Panc1 (cell line): ENCODE measurements around the gene ALDH1A3. TPM values are rescaled to one million over a fixed set of nuclear protein-coding genes. Genes with fewer than 3 reads are reported as not detected.

Experiments
- ATAC-seq: fragments of 200-7000 bp; cut with Tn5 transposase; 2 replicates; pipeline ENCODE4 v1.9.1; 2020; ENCODE audit warnings: mild to moderate bottlenecking, moderate library complexity
- BruUV-seq: library from RNA; stranded (reverse); fragments of 400-500 nt; replicated peaks from 2 replicates; lab custom pipeline; 2021; lab: Mats Ljungman, UMichigan
- CTCF ChIA-PET: fragments of 300-600 bp; sonication (Branson Sonifier 250); formaldehyde crosslinking; loops from one replicate; lab custom pipeline; 2022; ENCODE audit warnings: antibody characterized with exemption; lab: Charles Lee
- POLR2A ChIA-PET: fragments of 300-600 bp; sonication (Branson Sonifier 250); formaldehyde crosslinking; loops from one replicate; lab custom pipeline; 2022; ENCODE audit warnings: antibody characterized with exemption; lab: Charles Lee
- DNase-seq: peaks from one replicate; pipeline ENCODE4 v3.0.0-alpha.2; 2010; ENCODE audit warnings: low read depth, low spot score
- H3K27ac ChIP-seq: 2 replicates; pipeline ENCODE4 v1.5.1; 2011; ENCODE audit warnings: mild to moderate bottlenecking, low read length, inconsistent platforms
- H3K27me3 ChIP-seq: fragments of 200-500 bp; sonication (Bioruptor generic); 2 replicates; pipeline ENCODE4 v1.6.0; 2014; ENCODE audit warnings: low read length, inconsistent platforms; ENCODE audit not compliant: control insufficient read depth, insufficient read depth
- H3K36me3 ChIP-seq: fragments of 200-500 bp; sonication (Bioruptor generic); 2 replicates; pipeline ENCODE4 v1.5.1; 2014; ENCODE audit warnings: inconsistent platforms, mild to moderate bottlenecking, low read length, moderate library complexity; ENCODE audit not compliant: control insufficient read depth, insufficient read depth
- H3K4me1 ChIP-seq: 2 replicates; pipeline ENCODE4 v1.5.1; 2011; ENCODE audit warnings: inconsistent platforms, mild to moderate bottlenecking, low read length, moderate library complexity; ENCODE audit not compliant: control insufficient read depth, insufficient read depth
- H3K4me3 ChIP-seq, 2 experiments: 2 replicates each; pipeline ENCODE4 v1.5.1; 2011 to 2012; ENCODE audit warnings: low read depth in 2 of 2, low read length in 2 of 2, mild to moderate bottlenecking in 2 of 2, inconsistent platforms in 1 of 2, moderate library complexity in 1 of 2
- H3K9me3 ChIP-seq: fragments of 200-500 bp; sonication (Bioruptor generic); 2 replicates; pipeline ENCODE4 v1.5.1; 2014; ENCODE audit warnings: low read depth, mild to moderate bottlenecking, inconsistent platforms, low read length, moderate library complexity; ENCODE audit not compliant: control insufficient read depth, insufficient read depth
- POLR2AphosphoS5 ChIP-seq: IDR thresholded peaks from 2 replicates; pipeline ENCODE4 v1.6.1; 2012; ENCODE audit warnings: mild to moderate bottlenecking, low read depth, low read length, moderate library complexity
- REST ChIP-seq, 2 experiments: IDR thresholded peaks; 2 replicates each; pipeline ENCODE4 v1.6.1; 2011 to 2012; ENCODE audit warnings: low read depth in 2 of 2, control low read depth in 1 of 2, low read length in 1 of 2, mild to moderate bottlenecking in 1 of 2, moderate library complexity in 1 of 2; ENCODE audit not compliant: insufficient read depth in 1 of 2
- SIN3A ChIP-seq: IDR thresholded peaks from 2 replicates; pipeline ENCODE4 v1.6.1; 2012; ENCODE audit warnings: low read depth, mild to moderate bottlenecking, low read length, moderate library complexity, borderline replicate concordance; ENCODE audit not compliant: insufficient read depth
- TCF7L2 ChIP-seq: IDR thresholded peaks from 2 replicates; pipeline ENCODE4 v1.6.1; 2011; ENCODE audit warnings: mild to moderate bottlenecking, low read depth, low read length, inconsistent platforms
- in situ Hi-C: cut with HindIII; loops from 2 replicates; pipeline ENCODE4 v1.10.0; 2016; ENCODE audit warnings: low sequenced_read_pairs, low pct_unique_long_range_greater_than_20kb
- intact Hi-C: fragments of 100-400 bp; cut with micrococcal nuclease; formaldehyde crosslinking; loops from one replicate; pipeline ENCODE4 v1.10.0; 2022; ENCODE audit not compliant: unreplicated experiment
- total RNA-seq: library from RNA; stranded (reverse); gene quantifications from one replicate; pipeline ENCODE4 v1.2.1, GENCODE V29; 2021; ENCODE audit not compliant: unreplicated experiment
- TF ChIP-seq, protein P1 (sequence below): fragments of 450-650 bp; IDR thresholded peaks from 2 replicates; pipeline ENCODE4 v1.5.1; 2017; ENCODE audit warnings: mild to moderate bottlenecking

The ALDH1A3 gene
- total RNA-seq, 1 experiment from 2014 or later = 143 TPM

DNA sequence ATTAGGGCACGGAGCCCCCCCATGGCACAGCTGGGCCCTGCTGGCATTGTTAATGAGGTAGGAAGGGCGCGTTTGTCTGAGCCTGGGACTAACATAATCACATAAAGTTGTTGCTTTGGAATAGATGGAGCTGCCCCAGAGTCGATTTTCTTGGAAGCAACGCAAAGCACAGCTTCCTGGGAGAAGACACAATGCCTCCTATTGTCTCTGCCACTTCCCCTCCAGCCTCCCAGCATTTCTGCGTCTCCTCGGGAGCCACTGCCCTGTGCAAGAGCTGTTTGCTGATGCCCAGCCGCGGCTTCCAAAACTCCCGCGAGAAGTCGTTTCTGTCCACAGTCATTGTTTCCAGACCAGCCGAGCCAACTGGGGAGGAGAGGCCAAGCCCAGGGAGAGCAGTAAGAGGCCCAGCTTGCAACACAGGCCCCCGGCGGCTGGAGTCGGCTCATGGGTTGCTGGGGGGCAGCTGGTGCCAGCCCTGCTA is 18.1 kb upstream of the ALDH1A3 start:
- H3K9me3 ChIP-seq = no peaks in the 10 kb centered on the region
- TF ChIP-seq REST (IDR thresholded peaks at IDR 0.05; ENCODE audit: insufficient read depth in 1 of 2, low read depth in 2 of 2, low read length in 1 of 2) (no peak), POLR2AphosphoS5 (no peak), TCF7L2 (no peak), SIN3A (no peak)
- TF ChIP-seq, protein P1, sequence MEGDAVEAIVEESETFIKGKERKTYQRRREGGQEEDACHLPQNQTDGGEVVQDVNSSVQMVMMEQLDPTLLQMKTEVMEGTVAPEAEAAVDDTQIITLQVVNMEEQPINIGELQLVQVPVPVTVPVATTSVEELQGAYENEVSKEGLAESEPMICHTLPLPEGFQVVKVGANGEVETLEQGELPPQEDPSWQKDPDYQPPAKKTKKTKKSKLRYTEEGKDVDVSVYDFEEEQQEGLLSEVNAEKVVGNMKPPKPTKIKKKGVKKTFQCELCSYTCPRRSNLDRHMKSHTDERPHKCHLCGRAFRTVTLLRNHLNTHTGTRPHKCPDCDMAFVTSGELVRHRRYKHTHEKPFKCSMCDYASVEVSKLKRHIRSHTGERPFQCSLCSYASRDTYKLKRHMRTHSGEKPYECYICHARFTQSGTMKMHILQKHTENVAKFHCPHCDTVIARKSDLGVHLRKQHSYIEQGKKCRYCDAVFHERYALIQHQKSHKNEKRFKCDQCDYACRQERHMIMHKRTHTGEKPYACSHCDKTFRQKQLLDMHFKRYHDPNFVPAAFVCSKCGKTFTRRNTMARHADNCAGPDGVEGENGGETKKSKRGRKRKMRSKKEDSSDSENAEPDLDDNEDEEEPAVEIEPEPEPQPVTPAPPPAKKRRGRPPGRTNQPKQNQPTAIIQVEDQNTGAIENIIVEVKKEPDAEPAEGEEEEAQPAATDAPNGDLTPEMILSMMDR = no peak
- ATAC-seq (no peak), DNase-seq (no peak)
- H3K4me3 ChIP-seq = no peak overlapping the region
- in situ Hi-C loops = no loop called here
- no peaks in the 10 kb centered on the region for H3K36me3 ChIP-seq
- H3K27ac ChIP-seq = no peak overlapping the region
- ChIA-PET CTCF (no interaction called here), POLR2A (interaction anchor here (0.6 to 0.7 kb wide), 3 partner anchors 11 to 190 kb away, joined by 4 to 7 read pairs (median 5); no protein-coding TSS in a partner anchor)
- BruUV-seq = no TSS peak
- no peaks in the 10 kb centered on the region for H3K4me1 ChIP-seq
- intact Hi-C loops = no loop called here
- no peaks in the 10 kb centered on the region for H3K27me3 ChIP-seq

DNA sequence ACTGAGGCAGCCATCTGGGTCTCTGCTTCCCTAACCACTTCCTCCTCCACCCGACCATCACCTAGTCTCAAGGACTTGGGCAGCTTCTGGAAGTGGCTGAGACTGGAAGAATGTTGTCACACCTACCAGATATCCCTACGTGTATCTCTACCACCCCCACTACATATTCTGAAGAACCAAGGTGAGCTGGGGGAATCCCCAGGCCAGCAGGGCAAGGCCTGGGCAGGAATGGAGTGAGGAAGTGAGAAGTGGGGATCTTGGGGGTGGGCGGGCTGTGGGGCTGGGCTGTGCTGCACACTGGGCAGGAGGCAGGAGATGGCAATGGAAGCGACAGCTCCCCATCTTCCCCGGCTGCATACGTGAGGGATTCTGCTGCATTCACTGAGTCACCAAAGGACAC is 17.5 kb upstream of the ALDH1A3 start:
- CTCF ChIA-PET = no interaction called here
- BruUV-seq = no TSS peak
- intact Hi-C loops = no loop called here

More for the DNA sequence above, 17.5 kb upstream of the ALDH1A3 start:
- Histone ChIP-seq H3K27ac (no peak overlapping the region), H3K27me3 (no peaks in the 10 kb centered on the region), H3K9me3 (no peaks in the 10 kb centered on the region), H3K4me3 (no peak overlapping the region), H3K4me1 (no peaks in the 10 kb centered on the region), H3K36me3 (no peaks in the 10 kb centered on the region)
- DNase-seq (no peak), ATAC-seq (no peak)
- no peak for TF ChIP-seq REST (IDR thresholded peaks at IDR 0.05; ENCODE audit: insufficient read depth in 1 of 2, low read depth in 2 of 2, low read length in 1 of 2)
- no peak for TF ChIP-seq TCF7L2
- TF ChIP-seq, protein P1 = no peak
- no peak for TF ChIP-seq SIN3A
- TF ChIP-seq POLR2AphosphoS5 = no peak
- POLR2A ChIA-PET = interaction anchor here (0.6 to 0.7 kb wide), 2 partner anchors 152 to 190 kb away, joined by 5 to 7 read pairs; no protein-coding TSS in a partner anchor
- in situ Hi-C loops = no loop called here
